MM.1S (cell line): ENCODE results near the gene CDH4.

Source experiments
- DNase-seq: peaks from one replicate; pipeline ENCODE4 v3.0.0-alpha.2; 2015
- H2AFZ ChIP-seq: fragments of 300-600 bp; sonication (generic); 2 replicates; pipeline ENCODE4 v1.6.0; 2016; ENCODE audit warnings: antibody characterized with exemption, low read length
- H3F3A ChIP-seq: fragments of 300-600 bp; sonication (generic); 2 replicates; pipeline ENCODE4 v1.6.1; 2016; ENCODE audit warnings: mild to moderate bottlenecking, antibody characterized with exemption, low read length, moderate library complexity, mixed read lengths; ENCODE audit not compliant: insufficient read depth
- H3K27ac ChIP-seq: fragments of 300-600 bp; sonication (generic); 2 replicates; pipeline ENCODE4 v1.5.1; 2016; ENCODE audit warnings: mild to moderate bottlenecking, low read length
- H3K27me3 ChIP-seq: fragments of 300-600 bp; sonication (generic); replicated peaks from 2 replicates; pipeline ENCODE4 v1.6.0; 2016; ENCODE audit warnings: low read length; ENCODE audit not compliant: insufficient read depth
- H3K36me3 ChIP-seq: fragments of 300-600 bp; sonication (generic); replicated peaks from 2 replicates; pipeline ENCODE4 v1.6.1; 2016; ENCODE audit warnings: mild to moderate bottlenecking, low read length, mixed read lengths; ENCODE audit not compliant: insufficient read depth
- H3K4me1 ChIP-seq: fragments of 300-600 bp; sonication (generic); 2 replicates; pipeline ENCODE4 v1.6.1; 2016; ENCODE audit warnings: low read length, mixed read lengths
- H3K4me2 ChIP-seq: fragments of 300-600 bp; sonication (generic); 2 replicates; pipeline ENCODE4 v1.6.0; 2016; ENCODE audit warnings: low read depth, low read length
- H3K4me3 ChIP-seq: fragments of 300-600 bp; sonication (generic); 2 replicates; pipeline ENCODE4 v1.5.1; 2016; ENCODE audit warnings: low read length, mixed read lengths
- H3K79me2 ChIP-seq: fragments of 300-600 bp; sonication (generic); 2 replicates; pipeline ENCODE4 v1.6.1; 2016; ENCODE audit warnings: mixed run types, low read length, mixed read lengths
- H3K9ac ChIP-seq: fragments of 300-600 bp; sonication (generic); 2 replicates; pipeline ENCODE4 v1.6.1; 2016; ENCODE audit warnings: low read length, mixed read lengths
- H3K9me2 ChIP-seq: fragments of 300-600 bp; sonication (generic); replicated peaks from 2 replicates; pipeline ENCODE4 v1.6.1; 2016; ENCODE audit warnings: mild to moderate bottlenecking, low read length, mixed read lengths; ENCODE audit not compliant: insufficient read depth
- H3K9me3 ChIP-seq: fragments of 300-600 bp; sonication (generic); replicated peaks from 2 replicates; pipeline ENCODE4 v1.6.1; 2016; ENCODE audit warnings: mild to moderate bottlenecking, low read length, mixed read lengths; ENCODE audit not compliant: insufficient read depth
- H4K20me1 ChIP-seq: fragments of 300-600 bp; sonication (generic); 2 replicates; pipeline ENCODE4 v1.6.1; 2016; ENCODE audit warnings: mild to moderate bottlenecking, low read length, moderate library complexity, mixed read lengths; ENCODE audit not compliant: insufficient read depth
- CTCF ChIP-seq: fragments of 300-600 bp; sonication (generic); IDR thresholded peaks from 2 replicates; pipeline ENCODE4 v1.5.1; 2016; ENCODE audit warnings: antibody characterized with exemption, low read length, mixed read lengths
- EZH2 ChIP-seq: fragments of 300-600 bp; sonication (generic); optimal IDR thresholded peaks from 2 replicates; pipeline ENCODE3; 2017; ENCODE audit warnings: low read depth, mild to moderate bottlenecking, antibody characterized with exemption, low read length, mixed read lengths
- EZH2phosphoT487 ChIP-seq: fragments of 300-600 bp; sonication (generic); IDR thresholded peaks from 2 replicates; pipeline ENCODE4 v1.6.1; 2018; ENCODE audit warnings: antibody characterized with exemption, low read length

The CDH4 gene

GRCh38 chr20:61835791-61836350 is 583.8 kb downstream of the CDH4 start:
- no peak overlapping the region for H2AFZ ChIP-seq
- no peaks in the 10 kb centered on the region for H3K36me3 ChIP-seq
- no peaks in the 10 kb centered on the region for H3K4me1 ChIP-seq
- no peak overlapping the region for H3K9ac ChIP-seq
- no peaks in the 10 kb centered on the region for H4K20me1 ChIP-seq
- no peaks in the 10 kb centered on the region for H3K79me2 ChIP-seq
- H3K27me3 ChIP-seq, result peaks cover 88% of the 10 kb centered on the region
- H3K27ac ChIP-seq, result no peak overlapping the region
- H3K4me3 ChIP-seq, result no peak overlapping the region
- H3K4me2 ChIP-seq, result no peak overlapping the region
- no peaks in the 10 kb centered on the region for H3K9me3 ChIP-seq
- TF ChIP-seq CTCF (no peak), EZH2 (no peak), EZH2phosphoT487 (no peak)
- H3K9me2 ChIP-seq, result no peaks in the 10 kb centered on the region
- no peaks in the 10 kb centered on the region for H3F3A ChIP-seq
- no peak for DNase-seq

- no peak for TF ChIP-seq EZH2phosphoT487
- TF ChIP-seq CTCF, result no peak
- no peak for TF ChIP-seq EZH2
- no peaks in the 10 kb centered on the region for H3F3A ChIP-seq
- no peak overlapping the region for H3K9ac ChIP-seq
- H3K4me3 ChIP-seq, result no peak overlapping the region
- no peaks in the 10 kb centered on the region for H3K79me2 ChIP-seq
- H3K9me3 ChIP-seq, result no peaks in the 10 kb centered on the region
- no peaks in the 10 kb centered on the region for H3K9me2 ChIP-seq
- H3K27me3 ChIP-seq, result peaks cover 87% of the 10 kb centered on the region
- H3K4me2 ChIP-seq, result no peak overlapping the region
- H4K20me1 ChIP-seq, result no peaks in the 10 kb centered on the region
- no peak overlapping the region for H2AFZ ChIP-seq
- no peaks in the 10 kb centered on the region for H3K4me1 ChIP-seq
- H3K27ac ChIP-seq, result no peak overlapping the region
- no peak for DNase-seq
- H3K36me3 ChIP-seq, result no peaks in the 10 kb centered on the region
Observed at GRCh38 chr20:61837200-61837599, 585.1 kb downstream of the CDH4 start.

GRCh38 chr20:61839223-61839911 is 587.3 kb downstream of the CDH4 start:
- Histone ChIP-seq H3K4me2 (no peak overlapping the region), H2AFZ (no peak overlapping the region), H3K4me3 (no peak overlapping the region), H3K9me3 (no peaks in the 10 kb centered on the region), H3F3A (no peaks in the 10 kb centered on the region), H3K4me1 (no peaks in the 10 kb centered on the region), H3K36me3 (no peaks in the 10 kb centered on the region), H4K20me1 (no peaks in the 10 kb centered on the region), H3K9me2 (no peaks in the 10 kb centered on the region), H3K27me3 (peaks cover 87% of the 10 kb centered on the region), H3K27ac (no peak overlapping the region), H3K79me2 (no peaks in the 10 kb centered on the region), H3K9ac (no peak overlapping the region)
- no peak for DNase-seq
- TF ChIP-seq EZH2phosphoT487 (no peak), CTCF (no peak), EZH2 (no peak)
